GM18520 (cell line): ENCODE measurements around the gene BCAS3.

Source experiments
- ATAC-seq: cut with Tn5 transposase; IDR thresholded peaks from one replicate; pipeline ENCODE4 v1.9.1; 2021; ENCODE audit not compliant: unreplicated experiment

BCAS3 gene

GRCh38 chr17:61402978-61403800 is 725.5 kb downstream of the BCAS3 start:
- ATAC-seq = no peak

DNA sequence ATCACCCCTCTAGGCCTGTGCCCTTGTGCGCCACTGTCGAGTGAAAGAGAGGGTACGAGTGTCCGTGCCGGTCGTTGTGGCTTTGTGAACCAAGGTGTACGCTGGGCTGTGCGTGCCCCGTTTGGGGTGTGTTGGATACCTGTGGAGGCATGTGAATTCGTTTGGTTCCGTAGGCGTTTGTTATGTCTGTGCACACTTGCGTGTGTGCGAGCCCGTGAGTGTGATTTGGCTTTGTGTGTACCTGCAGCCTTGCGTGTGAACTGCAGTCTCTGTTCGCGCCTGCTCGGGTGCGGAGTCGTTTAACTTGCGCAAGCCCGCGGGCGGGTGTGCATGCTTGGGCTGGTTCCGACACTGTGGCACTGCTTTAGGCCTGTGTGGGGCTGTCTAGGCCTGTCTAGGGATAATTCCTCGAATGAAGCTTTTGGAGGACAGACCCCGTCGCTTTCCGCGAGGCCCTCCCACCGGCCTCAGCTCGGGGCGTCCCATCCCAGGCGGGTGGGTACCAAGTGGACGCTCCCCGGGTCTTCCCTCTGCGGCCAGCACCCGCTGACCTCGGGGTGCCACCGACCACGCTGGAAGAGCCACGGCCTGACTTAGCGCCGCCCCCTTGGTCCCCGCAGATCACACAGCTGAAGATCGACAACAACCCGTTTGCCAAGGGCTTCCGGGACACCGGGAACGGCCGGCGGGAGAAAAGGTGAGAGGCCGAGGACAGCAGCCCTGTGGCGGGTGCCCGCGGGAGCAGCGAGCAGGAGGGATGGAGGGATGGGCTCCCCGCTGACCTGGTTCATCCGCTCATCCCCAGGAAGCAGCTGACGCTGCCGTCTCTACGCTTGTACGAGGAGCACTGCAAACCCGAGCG is 726.4 kb downstream of the BCAS3 start:
- ATAC-seq = no peak

DNA sequence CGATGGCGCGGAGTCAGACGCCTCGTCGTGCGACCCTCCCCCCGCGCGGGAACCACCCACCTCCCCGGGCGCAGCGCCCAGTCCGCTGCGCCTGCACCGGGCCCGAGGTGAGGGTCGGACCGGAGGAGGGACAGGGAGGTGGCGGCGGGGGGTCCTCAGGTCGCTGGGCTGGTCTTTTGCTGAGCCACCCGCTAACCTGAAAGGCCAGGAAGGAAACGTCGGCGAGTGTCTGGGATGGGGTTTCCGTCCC is 726.9 kb downstream of the BCAS3 start:
- ATAC-seq = no peak

DNA sequence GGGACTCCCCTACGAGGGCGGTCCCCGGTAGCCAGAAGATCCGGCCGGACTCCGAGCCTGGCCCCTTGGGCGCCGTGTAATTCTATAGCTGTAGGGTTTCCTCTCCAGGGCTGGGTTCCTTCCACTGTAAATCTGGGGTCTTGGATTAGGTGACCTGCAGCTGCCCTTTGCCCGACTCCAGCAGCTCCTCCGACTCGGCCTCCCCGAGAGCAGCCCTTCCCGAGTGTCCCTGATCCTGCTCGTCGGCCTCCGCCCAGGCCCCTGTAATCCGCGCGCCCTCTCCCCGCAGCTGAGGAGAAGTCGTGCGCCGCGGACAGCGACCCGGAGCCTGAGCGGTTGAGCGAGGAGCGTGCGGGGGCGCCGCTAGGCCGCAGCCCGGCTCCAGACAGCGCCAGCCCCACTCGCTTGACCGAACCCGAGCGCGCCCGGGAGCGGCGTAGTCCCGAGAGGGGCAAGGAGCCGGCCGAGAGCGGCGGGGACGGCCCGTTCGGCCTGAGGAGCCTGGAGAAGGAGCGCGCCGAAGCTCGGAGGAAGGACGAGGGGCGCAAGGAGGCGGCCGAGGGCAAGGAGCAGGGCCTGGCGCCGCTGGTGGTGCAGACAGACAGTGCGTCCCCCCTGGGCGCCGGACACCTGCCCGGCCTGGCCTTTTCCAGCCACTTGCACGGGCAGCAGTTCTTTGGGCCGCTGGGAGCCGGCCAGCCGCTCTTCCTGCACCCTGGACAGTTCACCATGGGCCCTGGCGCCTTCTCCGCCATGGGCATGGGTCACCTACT is 727.4 kb downstream of the BCAS3 start:
- no peak for ATAC-seq

GRCh38 chr17:61405686-61406536 is 728.3 kb downstream of the BCAS3 start:
- ATAC-seq = no peak

DNA sequence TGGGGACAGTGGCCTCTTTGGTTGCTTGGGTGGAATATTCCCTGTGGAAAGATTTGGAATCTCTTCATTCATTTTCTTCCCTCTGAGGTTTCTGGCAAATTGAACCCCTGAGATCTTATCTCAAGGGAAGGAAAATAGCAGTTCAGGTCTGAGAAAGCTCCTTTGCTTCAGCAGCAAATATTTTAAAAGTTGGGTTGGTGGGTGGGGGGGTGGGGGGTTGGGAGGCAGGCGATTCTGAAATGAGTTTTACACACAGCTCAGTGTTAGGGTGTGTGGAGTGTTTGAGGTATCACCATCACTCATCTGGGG is 728.8 kb downstream of the BCAS3 start:
- ATAC-seq = no peak

- no peak for ATAC-seq
Measured at GRCh38 chr17:61406971-61407911, 729.6 kb downstream of the BCAS3 start.

- ATAC-seq = no peak
Measured at GRCh38 chr17:61408151-61409041, 730.7 kb downstream of the BCAS3 start.

GRCh38 chr17:61409301-61410112 is 731.9 kb downstream of the BCAS3 start:
- no peak for ATAC-seq

DNA sequence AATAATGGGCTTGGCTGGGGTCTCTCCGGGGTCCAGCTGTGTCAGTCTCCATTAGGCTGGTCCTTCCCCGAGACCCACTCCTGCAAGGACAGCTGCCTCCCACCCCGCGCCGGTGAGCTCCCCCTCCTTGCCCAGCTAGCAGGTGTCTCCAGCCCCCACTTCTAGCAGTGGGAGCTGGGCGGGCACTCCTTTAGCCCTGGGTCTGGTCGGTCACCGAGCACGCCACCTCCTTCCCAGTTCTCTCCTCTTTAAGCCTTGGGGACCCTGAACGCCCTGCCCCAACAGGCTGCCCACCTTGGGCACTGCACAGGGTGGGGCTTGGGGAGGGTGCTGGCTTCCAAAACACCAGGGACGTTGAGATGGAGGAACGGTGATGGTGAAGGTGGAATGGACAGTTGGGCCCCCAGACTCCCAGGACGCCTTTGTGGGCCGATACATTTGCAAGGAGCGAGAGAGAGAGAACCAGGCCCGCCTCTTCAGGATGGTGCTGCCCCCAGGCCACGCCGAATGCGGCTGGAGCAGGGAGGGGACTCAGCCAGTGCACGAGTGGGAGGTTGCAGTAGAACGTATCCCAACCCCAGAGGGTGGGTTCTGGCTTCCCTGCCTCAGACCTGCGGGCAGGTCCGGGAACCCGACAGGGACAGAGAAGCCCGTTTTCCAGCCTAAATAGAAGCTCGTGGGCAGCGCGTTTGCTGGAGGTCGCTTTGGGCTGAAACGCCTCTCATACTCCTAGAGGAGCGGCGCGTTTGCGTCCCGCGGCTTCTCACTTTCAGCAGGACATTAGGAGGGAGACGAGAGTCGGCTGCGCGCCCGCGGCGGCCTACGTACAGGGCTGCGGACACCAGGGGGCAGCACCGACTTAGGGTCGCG is 732.7 kb downstream of the BCAS3 start:
- no peak for ATAC-seq

GRCh38 chr17:61411011-61411260 is 733.3 kb downstream of the BCAS3 start:
- ATAC-seq = no peak

- ATAC-seq = no peak
Measured at GRCh38 chr17:61411261-61412142, 733.9 kb downstream of the BCAS3 start.

GRCh38 chr17:61412143-61412859 is 734.6 kb downstream of the BCAS3 start:
- peak; percentile 56 for ATAC-seq

DNA sequence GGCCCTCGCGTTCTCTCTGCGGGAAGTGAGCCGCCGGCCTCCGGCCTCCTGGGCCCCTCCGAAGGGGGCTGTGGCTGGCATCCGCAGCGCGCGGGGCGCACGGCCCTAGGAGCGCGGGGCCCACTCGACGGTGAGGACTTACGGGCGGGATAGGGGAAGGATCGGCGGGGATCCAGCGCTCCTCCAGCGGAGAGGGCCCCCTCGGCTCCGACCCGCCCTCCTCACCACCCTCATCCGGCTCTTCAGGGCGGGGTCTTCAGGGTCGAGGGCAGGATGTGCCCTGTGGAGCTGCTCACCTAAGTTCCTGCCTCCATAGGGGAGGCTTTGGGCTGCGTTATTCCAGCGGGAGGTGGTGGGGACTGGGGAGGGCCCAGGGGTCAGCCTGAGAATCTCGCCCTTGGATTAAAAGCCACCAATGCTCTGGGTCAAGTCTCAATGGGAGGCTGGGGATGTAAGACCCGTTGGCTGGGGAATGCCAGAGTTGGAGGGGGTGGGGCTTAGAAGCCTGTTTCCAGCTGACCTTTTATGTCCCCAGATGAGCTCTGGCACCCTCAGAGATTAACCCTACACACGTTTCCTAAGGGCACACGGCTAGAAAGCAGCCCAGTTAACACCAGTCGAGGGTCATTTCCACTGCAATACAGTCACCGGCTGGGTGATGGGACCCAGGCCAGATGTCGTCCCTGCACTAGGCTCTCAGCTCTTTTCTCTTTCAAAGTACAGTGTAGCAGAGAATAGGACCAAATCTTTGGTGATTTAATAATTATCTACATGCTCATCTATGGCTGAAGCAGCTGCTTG is 735.4 kb downstream of the BCAS3 start:
- no peak for ATAC-seq

DNA sequence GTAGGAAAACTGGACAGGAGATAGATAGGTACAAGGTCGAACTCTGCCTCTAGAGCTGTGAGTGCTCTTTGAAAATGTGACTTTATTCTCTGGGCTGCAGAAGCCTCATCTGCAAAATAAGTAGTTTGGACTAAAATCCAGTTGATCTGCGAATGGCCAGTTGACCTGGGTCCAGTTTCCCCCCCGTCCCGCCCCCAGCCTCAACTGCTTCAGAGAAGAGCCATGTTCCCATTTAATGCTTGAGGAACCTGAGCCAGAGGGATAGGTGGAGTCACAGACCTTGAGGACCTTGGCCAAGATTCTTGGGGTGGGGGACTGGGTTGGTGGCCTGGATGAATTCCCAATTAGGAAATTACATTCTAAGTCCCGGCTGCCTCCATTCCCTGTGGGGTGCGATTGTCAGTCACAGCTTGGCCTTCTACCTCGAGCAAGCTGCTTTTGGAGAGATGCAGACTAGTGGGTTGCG is 736.0 kb downstream of the BCAS3 start:
- ATAC-seq = no peak
